GM19397 (cell line): ENCODE results near the gene PTPRG.

Source experiments
- ATAC-seq: cut with Tn5 transposase; IDR thresholded peaks from one replicate; pipeline ENCODE4 v1.9.1; 2021; ENCODE audit warnings: mild to moderate bottlenecking, moderate library complexity; ENCODE audit not compliant: unreplicated experiment

Gene PTPRG

GRCh38 chr3:61944726-61945125, 383.4 kb downstream of the PTPRG start:
- no peak for ATAC-seq

GRCh38 chr3:61945657-61946056, 384.3 kb downstream of the PTPRG start:
- no peak for ATAC-seq

GRCh38 chr3:61946570-61947324, 385.4 kb downstream of the PTPRG start:
- no peak for ATAC-seq

GRCh38 chr3:61947456-61947855, 386.1 kb downstream of the PTPRG start:
- no peak for ATAC-seq

- ATAC-seq, result no peak
Measured at GRCh38 chr3:61948699-61949305, 387.4 kb downstream of the PTPRG start.

GRCh38 chr3:61954097-61954540, 392.7 kb downstream of the PTPRG start:
- ATAC-seq, result no peak

GRCh38 chr3:61955483-61955882, 394.1 kb downstream of the PTPRG start:
- ATAC-seq, result no peak

- ATAC-seq, result no peak
Measured at GRCh38 chr3:61956236-61956635, 394.9 kb downstream of the PTPRG start.

- ATAC-seq, result no peak
Measured at GRCh38 chr3:61957259-61957658, 395.9 kb downstream of the PTPRG start.

GRCh38 chr3:61960976-61961375, 399.6 kb downstream of the PTPRG start:
- no peak for ATAC-seq

- ATAC-seq, result no peak
Measured at GRCh38 chr3:61961900-61962299, 400.5 kb downstream of the PTPRG start.

- ATAC-seq, result no peak
Measured at GRCh38 chr3:61964566-61964965, 403.2 kb downstream of the PTPRG start.

GRCh38 chr3:61965770-61966131, 404.4 kb downstream of the PTPRG start:
- ATAC-seq, result no peak

GRCh38 chr3:61966200-61966599, 404.8 kb downstream of the PTPRG start:
- no peak for ATAC-seq

GRCh38 chr3:61967019-61967418, 405.6 kb downstream of the PTPRG start:
- ATAC-seq, result no peak

GRCh38 chr3:61967937-61968336, 406.6 kb downstream of the PTPRG start:
- ATAC-seq, result no peak

- ATAC-seq, result no peak
Measured at GRCh38 chr3:61974662-61975061, 413.3 kb downstream of the PTPRG start.

- no peak for ATAC-seq
Measured at GRCh38 chr3:61975199-61975598, 413.8 kb downstream of the PTPRG start.

- ATAC-seq, result no peak
Measured at GRCh38 chr3:61975936-61976335, 414.6 kb downstream of the PTPRG start.

GRCh38 chr3:61978460-61979419, 417.4 kb downstream of the PTPRG start:
- ATAC-seq, result no peak

GRCh38 chr3:61979638-61980037, 418.3 kb downstream of the PTPRG start:
- no peak for ATAC-seq
